NT2/D1 (cell line): Measurements from ENCODE around the gene ROR2.

Experiments used
- SUZ12 ChIP-seq: IDR thresholded peaks from 2 replicates; pipeline ENCODE4 v1.6.1; 2011; ENCODE audit not compliant: insufficient read length, insufficient read depth; ENCODE audit errors: extremely low read depth
- YY1 ChIP-seq: IDR thresholded peaks from 2 replicates; pipeline ENCODE4 v1.6.1; 2011; ENCODE audit not compliant: insufficient read length, insufficient read depth
- ZNF274 ChIP-seq: IDR thresholded peaks from 2 replicates; pipeline ENCODE4 v1.6.1; 2011; ENCODE audit warnings: mild to moderate bottlenecking, low read depth, low read length

DNA sequence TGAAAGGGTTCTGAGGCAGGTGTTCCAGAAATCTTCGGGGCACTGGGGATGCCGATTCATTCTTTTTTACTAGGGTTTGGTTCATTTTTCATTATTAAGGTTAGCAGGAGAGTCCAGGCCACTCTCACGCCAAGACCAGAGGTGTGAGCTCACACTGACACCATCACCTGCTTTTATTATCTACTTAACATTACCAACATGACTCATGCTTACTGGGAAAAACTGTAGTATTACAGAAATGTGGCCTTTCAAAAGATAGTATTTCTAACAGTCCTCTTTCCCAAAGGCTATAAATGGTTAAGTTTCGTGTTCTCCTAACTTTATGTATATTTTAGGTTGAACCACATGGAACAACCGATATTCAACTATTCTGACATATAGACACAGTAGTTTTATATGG is 222.1 kb downstream of the ROR2 start:
- no peak for TF ChIP-seq YY1
- no peak for TF ChIP-seq ZNF274
- no peak for TF ChIP-seq SUZ12
